Prostate gland (tissue), 2 donors: ENCODE results near the gene NAV2.

Experiments
- CTCF ChIP-seq, 4 experiments: fragments of 200-600 bp in 2 of 4; fragments of 450-650 bp in 2 of 4; sonication (generic) in 2 of 4; IDR thresholded peaks; 1 replicate in 3 of 4; 2 replicates in 1 of 4; pipeline ENCODE4 v1.5.1; 2016 to 2019; ENCODE audit warnings: antibody characterized with exemption in 4 of 4, mild to moderate bottlenecking in 2 of 4, moderate library complexity in 2 of 4
- POLR2A ChIP-seq: fragments of 450-650 bp; IDR thresholded peaks from one replicate; pipeline ENCODE4 v1.6.1; 2016; ENCODE audit warnings: antibody characterized with exemption, mild to moderate bottlenecking

- TF ChIP-seq CTCF (IDR thresholded peaks at IDR 0.05), result no peak
- no peak for TF ChIP-seq POLR2A
Measured at GRCh38 chr11:19724765-19725164, 12.1 kb downstream of the NAV2 start.
